RWPE2 (cell line): ENCODE results near the gene FRMPD4.

Source experiments
- ATAC-seq: fragments of 200-7000 bp; cut with Tn5 transposase; 3 replicates; pipeline ENCODE4 v1.9.1; 2021; ENCODE audit warnings: low read depth
- DNase-seq: peaks from one replicate; pipeline ENCODE4 v3.0.0-alpha.2; 2020; ENCODE audit warnings: low spot score
- H3K27ac ChIP-seq: fragments of 450-650 bp; 2 replicates; pipeline ENCODE4 v1.5.1; 2017; ENCODE audit warnings: mild to moderate bottlenecking; ENCODE audit not compliant: poor library complexity, severe bottlenecking
- H3K27me3 ChIP-seq: fragments of 250-450 bp; sonication (Bioruptor Pico); 2 replicates; pipeline ENCODE4 v1.5.1; 2021; ENCODE audit warnings: mild to moderate bottlenecking, moderate library complexity; ENCODE audit not compliant: insufficient read depth, poor library complexity, severe bottlenecking
- H3K36me3 ChIP-seq: fragments of 250-450 bp; sonication (Bioruptor Pico); 2 replicates; pipeline ENCODE4 v1.5.1; 2020; ENCODE audit warnings: low read depth, mild to moderate bottlenecking, moderate library complexity
- H3K4me1 ChIP-seq: fragments of 250-450 bp; sonication (Bioruptor Pico); 2 replicates; pipeline ENCODE4 v1.5.1; 2021; ENCODE audit warnings: mild to moderate bottlenecking, moderate library complexity; ENCODE audit not compliant: insufficient read depth, poor library complexity, severe bottlenecking
- H3K4me3 ChIP-seq: fragments of 250-450 bp; sonication (Bioruptor Pico); 2 replicates; pipeline ENCODE4 v1.5.1; 2021; ENCODE audit warnings: mild to moderate bottlenecking, moderate library complexity; ENCODE audit not compliant: severe bottlenecking
- H3K9me3 ChIP-seq: fragments of 250-450 bp; sonication (Bioruptor Pico); 2 replicates; pipeline ENCODE4 v1.5.1; 2021; ENCODE audit warnings: mild to moderate bottlenecking, moderate library complexity; ENCODE audit not compliant: severe bottlenecking
- TF ChIP-seq, protein P1 (sequence below): fragments of 450-650 bp; IDR thresholded peaks from one replicate; pipeline ENCODE4 v1.5.1; 2017; ENCODE audit warnings: mild to moderate bottlenecking, moderate library complexity; ENCODE audit not compliant: poor library complexity, severe bottlenecking

The FRMPD4 gene

DNA sequence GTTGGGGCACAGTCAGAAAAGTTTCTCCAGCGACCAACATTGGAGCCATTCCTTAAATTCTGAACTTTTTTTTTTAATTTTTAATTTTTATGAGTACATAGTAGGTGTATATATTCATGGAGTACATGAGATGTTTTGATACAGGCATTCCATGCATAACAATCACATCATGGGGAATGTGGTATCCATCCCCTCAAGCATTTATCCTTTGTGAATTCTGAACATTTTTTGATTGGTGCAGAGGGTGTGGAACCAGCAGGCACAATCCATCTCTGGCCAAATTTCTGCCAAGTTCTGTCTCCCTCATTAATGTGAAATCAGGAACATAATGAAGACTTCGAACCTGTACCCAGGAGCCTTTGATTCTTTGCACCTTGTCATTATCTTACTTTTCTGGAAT lies 267.0 kb downstream of the FRMPD4 start:
- H3K9me3 ChIP-seq, result no peaks in the 10 kb centered on the region
- H3K27ac ChIP-seq, result no peak overlapping the region
- TF ChIP-seq, protein P1, sequence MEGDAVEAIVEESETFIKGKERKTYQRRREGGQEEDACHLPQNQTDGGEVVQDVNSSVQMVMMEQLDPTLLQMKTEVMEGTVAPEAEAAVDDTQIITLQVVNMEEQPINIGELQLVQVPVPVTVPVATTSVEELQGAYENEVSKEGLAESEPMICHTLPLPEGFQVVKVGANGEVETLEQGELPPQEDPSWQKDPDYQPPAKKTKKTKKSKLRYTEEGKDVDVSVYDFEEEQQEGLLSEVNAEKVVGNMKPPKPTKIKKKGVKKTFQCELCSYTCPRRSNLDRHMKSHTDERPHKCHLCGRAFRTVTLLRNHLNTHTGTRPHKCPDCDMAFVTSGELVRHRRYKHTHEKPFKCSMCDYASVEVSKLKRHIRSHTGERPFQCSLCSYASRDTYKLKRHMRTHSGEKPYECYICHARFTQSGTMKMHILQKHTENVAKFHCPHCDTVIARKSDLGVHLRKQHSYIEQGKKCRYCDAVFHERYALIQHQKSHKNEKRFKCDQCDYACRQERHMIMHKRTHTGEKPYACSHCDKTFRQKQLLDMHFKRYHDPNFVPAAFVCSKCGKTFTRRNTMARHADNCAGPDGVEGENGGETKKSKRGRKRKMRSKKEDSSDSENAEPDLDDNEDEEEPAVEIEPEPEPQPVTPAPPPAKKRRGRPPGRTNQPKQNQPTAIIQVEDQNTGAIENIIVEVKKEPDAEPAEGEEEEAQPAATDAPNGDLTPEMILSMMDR, result no peak
- no peaks in the 10 kb centered on the region for H3K36me3 ChIP-seq
- H3K27me3 ChIP-seq, result no peaks in the 10 kb centered on the region
- ATAC-seq, result no peak
- no peak overlapping the region for H3K4me3 ChIP-seq
- H3K4me1 ChIP-seq, result no peaks in the 10 kb centered on the region
- no peak for DNase-seq

DNA sequence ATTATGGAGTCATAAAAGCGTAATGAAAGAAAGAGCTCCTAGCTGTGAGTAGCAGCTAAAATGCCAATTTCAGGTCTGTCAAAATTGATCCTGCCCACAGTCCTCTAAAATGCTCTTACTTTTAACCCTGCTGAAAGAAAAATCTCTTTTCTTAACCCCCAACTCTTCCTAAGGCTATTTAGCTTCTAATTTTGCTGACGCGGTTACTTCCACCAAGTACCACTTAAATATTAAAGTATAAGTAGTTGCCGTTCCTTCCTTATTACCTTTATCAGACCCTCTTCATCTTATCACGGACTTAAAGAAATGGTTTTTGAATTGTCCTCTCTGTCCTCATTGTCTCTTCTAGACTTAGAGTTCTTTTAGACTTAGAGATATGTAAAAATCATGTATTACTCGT lies 272.2 kb downstream of the FRMPD4 start:
- H3K4me1 ChIP-seq, result no peaks in the 10 kb centered on the region
- H3K4me3 ChIP-seq, result no peak overlapping the region
- no peak overlapping the region for H3K27ac ChIP-seq
- H3K9me3 ChIP-seq, result no peaks in the 10 kb centered on the region
- no peaks in the 10 kb centered on the region for H3K27me3 ChIP-seq
- no peak for ATAC-seq
- no peaks in the 10 kb centered on the region for H3K36me3 ChIP-seq
- TF ChIP-seq, protein P1, result no peak
- no peak for DNase-seq

GRCh38 chrX:12411831-12412230 lies 273.6 kb downstream of the FRMPD4 start:
- Histone ChIP-seq H3K9me3 (no peaks in the 10 kb centered on the region), H3K27ac (no peak overlapping the region), H3K4me3 (no peak overlapping the region), H3K27me3 (no peaks in the 10 kb centered on the region), H3K4me1 (no peaks in the 10 kb centered on the region), H3K36me3 (no peaks in the 10 kb centered on the region)
- ATAC-seq (no peak), DNase-seq (no peak)
- TF ChIP-seq, protein P1, result no peak

DNA sequence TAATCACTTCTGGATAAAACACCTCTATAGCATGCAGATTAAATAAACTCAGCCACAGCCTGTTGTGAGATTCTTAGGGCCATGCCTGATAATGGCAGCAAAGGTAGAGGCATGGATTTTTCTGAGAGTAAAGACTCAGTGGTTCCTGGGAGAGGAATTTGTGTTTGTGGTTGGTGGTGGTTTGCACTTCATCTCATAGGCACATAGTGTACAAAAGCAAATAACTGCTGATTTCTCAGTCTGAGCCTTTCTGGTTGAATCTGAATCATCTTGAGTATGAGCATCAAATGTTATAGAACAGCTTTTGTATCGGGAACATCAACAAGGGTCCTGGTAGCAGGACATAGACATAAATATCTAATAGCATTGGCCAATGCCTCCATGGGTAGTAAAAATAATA lies 274.3 kb downstream of the FRMPD4 start:
- Histone ChIP-seq H3K9me3 (no peaks in the 10 kb centered on the region), H3K27ac (no peak overlapping the region), H3K4me3 (no peak overlapping the region), H3K4me1 (no peaks in the 10 kb centered on the region), H3K36me3 (no peaks in the 10 kb centered on the region), H3K27me3 (no peaks in the 10 kb centered on the region)
- TF ChIP-seq, protein P1, result no peak
- ATAC-seq, result no peak
- no peak for DNase-seq

GRCh38 chrX:12419591-12419990 lies 281.3 kb downstream of the FRMPD4 start:
- Histone ChIP-seq H3K4me1 (no peaks in the 10 kb centered on the region), H3K4me3 (no peak overlapping the region), H3K36me3 (no peaks in the 10 kb centered on the region), H3K27ac (no peak overlapping the region), H3K27me3 (no peaks in the 10 kb centered on the region), H3K9me3 (no peaks in the 10 kb centered on the region)
- DNase-seq (no peak), ATAC-seq (no peak)
- TF ChIP-seq, protein P1, result no peak
